HL-60 (cell line): ENCODE measurements around the gene TPH2.

Source experiments
- POLR2AphosphoS5 ChIP-seq: IDR thresholded peaks from 2 replicates; pipeline ENCODE4 v1.6.1; 2012; ENCODE audit warnings: low read depth
- SPI1 ChIP-seq: IDR thresholded peaks from 2 replicates; pipeline ENCODE4 v1.6.1; 2012; ENCODE audit warnings: low read depth, mild to moderate bottlenecking, borderline replicate concordance
- TF ChIP-seq, protein P1 (sequence below): IDR thresholded peaks from 2 replicates; pipeline ENCODE4 v1.6.1; 2012; ENCODE audit warnings: low read depth; ENCODE audit not compliant: insufficient replicate concordance
- TF ChIP-seq, protein P2 (sequence below): IDR thresholded peaks from one replicate; pipeline ENCODE4 v1.5.1; 2011; ENCODE audit warnings: low read length, control low read depth, inconsistent platforms; ENCODE audit not compliant: insufficient read depth

- TF ChIP-seq, protein P1, sequence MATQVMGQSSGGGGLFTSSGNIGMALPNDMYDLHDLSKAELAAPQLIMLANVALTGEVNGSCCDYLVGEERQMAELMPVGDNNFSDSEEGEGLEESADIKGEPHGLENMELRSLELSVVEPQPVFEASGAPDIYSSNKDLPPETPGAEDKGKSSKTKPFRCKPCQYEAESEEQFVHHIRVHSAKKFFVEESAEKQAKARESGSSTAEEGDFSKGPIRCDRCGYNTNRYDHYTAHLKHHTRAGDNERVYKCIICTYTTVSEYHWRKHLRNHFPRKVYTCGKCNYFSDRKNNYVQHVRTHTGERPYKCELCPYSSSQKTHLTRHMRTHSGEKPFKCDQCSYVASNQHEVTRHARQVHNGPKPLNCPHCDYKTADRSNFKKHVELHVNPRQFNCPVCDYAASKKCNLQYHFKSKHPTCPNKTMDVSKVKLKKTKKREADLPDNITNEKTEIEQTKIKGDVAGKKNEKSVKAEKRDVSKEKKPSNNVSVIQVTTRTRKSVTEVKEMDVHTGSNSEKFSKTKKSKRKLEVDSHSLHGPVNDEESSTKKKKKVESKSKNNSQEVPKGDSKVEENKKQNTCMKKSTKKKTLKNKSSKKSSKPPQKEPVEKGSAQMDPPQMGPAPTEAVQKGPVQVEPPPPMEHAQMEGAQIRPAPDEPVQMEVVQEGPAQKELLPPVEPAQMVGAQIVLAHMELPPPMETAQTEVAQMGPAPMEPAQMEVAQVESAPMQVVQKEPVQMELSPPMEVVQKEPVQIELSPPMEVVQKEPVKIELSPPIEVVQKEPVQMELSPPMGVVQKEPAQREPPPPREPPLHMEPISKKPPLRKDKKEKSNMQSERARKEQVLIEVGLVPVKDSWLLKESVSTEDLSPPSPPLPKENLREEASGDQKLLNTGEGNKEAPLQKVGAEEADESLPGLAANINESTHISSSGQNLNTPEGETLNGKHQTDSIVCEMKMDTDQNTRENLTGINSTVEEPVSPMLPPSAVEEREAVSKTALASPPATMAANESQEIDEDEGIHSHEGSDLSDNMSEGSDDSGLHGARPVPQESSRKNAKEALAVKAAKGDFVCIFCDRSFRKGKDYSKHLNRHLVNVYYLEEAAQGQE: no peak
- TF ChIP-seq, protein P2, sequence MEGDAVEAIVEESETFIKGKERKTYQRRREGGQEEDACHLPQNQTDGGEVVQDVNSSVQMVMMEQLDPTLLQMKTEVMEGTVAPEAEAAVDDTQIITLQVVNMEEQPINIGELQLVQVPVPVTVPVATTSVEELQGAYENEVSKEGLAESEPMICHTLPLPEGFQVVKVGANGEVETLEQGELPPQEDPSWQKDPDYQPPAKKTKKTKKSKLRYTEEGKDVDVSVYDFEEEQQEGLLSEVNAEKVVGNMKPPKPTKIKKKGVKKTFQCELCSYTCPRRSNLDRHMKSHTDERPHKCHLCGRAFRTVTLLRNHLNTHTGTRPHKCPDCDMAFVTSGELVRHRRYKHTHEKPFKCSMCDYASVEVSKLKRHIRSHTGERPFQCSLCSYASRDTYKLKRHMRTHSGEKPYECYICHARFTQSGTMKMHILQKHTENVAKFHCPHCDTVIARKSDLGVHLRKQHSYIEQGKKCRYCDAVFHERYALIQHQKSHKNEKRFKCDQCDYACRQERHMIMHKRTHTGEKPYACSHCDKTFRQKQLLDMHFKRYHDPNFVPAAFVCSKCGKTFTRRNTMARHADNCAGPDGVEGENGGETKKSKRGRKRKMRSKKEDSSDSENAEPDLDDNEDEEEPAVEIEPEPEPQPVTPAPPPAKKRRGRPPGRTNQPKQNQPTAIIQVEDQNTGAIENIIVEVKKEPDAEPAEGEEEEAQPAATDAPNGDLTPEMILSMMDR: no peak
- no peak for TF ChIP-seq POLR2AphosphoS5
- TF ChIP-seq SPI1: no peak
These were observed 19.4 kb downstream of the TPH2 start for GRCh38 chr12:71958056-71958455.
